Subcutaneous preadipocyte (primary cell): Measurements from ENCODE around the gene CEP19. TPM values are rescaled to one million over a fixed set of nuclear protein-coding genes. Genes with fewer than 3 reads are reported as not detected.

Source experiments
- small RNA-seq: library from RNA; depleted of rRNA; stranded (forward); fragments of <200 nt; gene quantifications from one replicate; pipeline ENCODE3, GENCODE V24; 2012
- total RNA-seq: library from RNA; depleted of rRNA; stranded (reverse); fragments of >200 nt; gene quantifications from 2 replicates; pipeline ENCODE4 v1.2.3, GENCODE V29; 2012

Gene CEP19
- total RNA-seq: 2.2 and 3.5 TPM in 2 replicates

GRCh38 chr3:196711838-196712513, at the start of gene CEP19, which contains the start of gene PIGX:
CEP19 (minus strand) TSS chr3:196712250; CDS start chr3:196708657, 3,593 bp downstream.
PIGX (plus strand) TSS chr3:196712377.

DNA sequence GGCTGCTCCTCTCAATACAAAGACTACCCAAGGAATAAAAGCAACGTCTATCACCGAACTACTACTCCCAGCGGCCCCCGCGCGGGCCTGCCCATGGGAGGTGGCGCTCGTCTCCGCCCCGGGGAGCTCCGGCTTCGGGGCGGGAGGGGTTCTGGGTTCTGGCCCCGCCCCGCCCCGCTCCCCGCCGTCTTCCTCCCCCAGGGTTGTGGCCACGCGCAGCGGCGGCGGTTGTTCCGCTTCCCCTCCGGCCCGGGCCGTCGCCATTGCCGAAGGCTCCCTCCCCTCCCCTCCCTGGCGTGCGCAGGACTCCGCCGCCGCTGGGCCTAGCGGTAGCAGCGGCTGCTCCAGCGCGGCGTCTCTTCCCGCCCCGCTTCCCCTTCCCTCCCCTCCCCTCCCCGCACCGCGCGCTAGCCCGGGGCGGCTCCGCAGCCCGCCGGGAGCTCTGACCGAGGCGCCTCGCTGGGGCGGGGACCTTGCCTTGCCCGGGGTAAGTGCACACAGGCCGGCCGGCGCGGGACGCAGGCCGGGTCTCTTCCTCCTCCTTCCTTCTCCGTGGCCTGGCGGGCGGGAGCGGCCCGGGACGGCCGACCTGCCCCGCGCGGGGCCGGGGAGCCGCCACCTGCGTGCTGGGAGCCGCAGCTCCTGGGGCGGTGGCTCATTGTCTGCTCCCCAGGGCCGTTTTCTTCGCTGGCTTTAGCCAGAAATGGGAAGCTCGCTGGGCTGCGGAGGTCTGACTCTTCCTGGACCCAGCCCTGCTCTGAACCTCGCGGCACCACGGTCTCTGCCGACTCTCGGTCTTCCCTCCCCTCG, 27.8 kb upstream of the CEP19 start, which contains the start of gene PAK2:
Gene PAK2, plus strand, starts transcription at position 187 of the 810 bp plus-strand sequence. CDS start 42,790 bp downstream, outside the sequence.

Small RNA genes lying within 50 kb of the gene (small RNA-seq; reads per million reads assigned to genes)
- gene RNU4-89P (not detected), gene RNU6-646P (0.11 reads per million)

Other genes with a start within 250 kb of the CEP19 start
- 18.0 and 29.5 TPM in 2 replicates for gene RNF168, start 208.5 kb downstream of the CEP19 start, total RNA-seq
- under 0.01 TPM in 1 of 2 replicates, not detected in the other for gene SMCO1, start 196.9 kb downstream of the CEP19 start, total RNA-seq
- gene WDR53, start 143.7 kb downstream of the CEP19 start, total RNA-seq: 5.1 and 5.3 TPM in 2 replicates
- gene FBXO45, start 143.6 kb downstream of the CEP19 start, total RNA-seq: 7.0 and 14.7 TPM in 2 replicates
- 3.3 and 4.9 TPM in 2 replicates for gene NRROS, start 72.6 kb downstream of the CEP19 start, total RNA-seq
- gene PIGX, start 127 bp upstream of the CEP19 start, total RNA-seq: 18.0 and 27.0 TPM in 2 replicates
- 37.1 and 53.0 TPM in 2 replicates for gene PAK2, start 27.6 kb upstream of the CEP19 start, total RNA-seq
- 27.6 and 40.5 TPM in 2 replicates for gene SENP5, start 155.7 kb upstream of the CEP19 start, total RNA-seq
- gene NCBP2, start 230.3 kb upstream of the CEP19 start, total RNA-seq: 43.7 and 48.5 TPM in 2 replicates